Natural killer cell (primary cell): ENCODE data around the gene KIF26A. TPM values are rescaled to one million over a fixed set of nuclear protein-coding genes. Genes with fewer than 3 reads are reported as not detected.

Experiments used
- ATAC-seq, 3 donors: fragments of 150-1000 bp in 2 of 3; fragments of 200-7000 bp in 1 of 3; cut with Tn5 transposase; 1 replicate in 1 of 3; 2 replicates in 2 of 3; pipeline ENCODE4 v1.10.0; 2021; ENCODE audit warnings: mild to moderate bottlenecking in 2 of 3, moderate library complexity in 2 of 3
- DNase-seq, 2 donors: peaks; one replicate each; pipeline versions ENCODE4 v3.0.0 to v3.0.0-alpha.2; 2013 to 2021; ENCODE audit warnings: mixed read lengths in 1 of 2
- H3K27ac ChIP-seq: one replicate; pipeline ENCODE4 v1.5.1; 2013; ENCODE audit warnings: mild to moderate bottlenecking, low read length
- H3K27me3 ChIP-seq: one replicate; pipeline ENCODE4 v1.6.1; 2013; ENCODE audit warnings: low read length; ENCODE audit not compliant: control insufficient read depth, insufficient read depth
- H3K36me3 ChIP-seq: one replicate; pipeline ENCODE4 v1.6.1; 2013; ENCODE audit warnings: low read length; ENCODE audit not compliant: control insufficient read depth, insufficient read depth
- H3K4me1 ChIP-seq: one replicate; pipeline ENCODE4 v1.6.1; 2013; ENCODE audit warnings: low read length; ENCODE audit not compliant: control insufficient read depth, insufficient read depth
- H3K4me3 ChIP-seq: one replicate; pipeline ENCODE4 v1.5.1; 2013; ENCODE audit warnings: low read length
- H3K9me3 ChIP-seq: one replicate; pipeline ENCODE4 v1.6.1; 2013; ENCODE audit warnings: low read length; ENCODE audit not compliant: control insufficient read depth, insufficient read depth
- H3K27ac Mint-ChIP-seq, 2 donors: one replicate each; pipeline ENCODE4 v1.8.0; 2022; ENCODE audit warnings: mild to moderate bottlenecking in 2 of 2, mixed read lengths in 2 of 2, moderate library complexity in 1 of 2
- H3K27me3 Mint-ChIP-seq, 2 donors: one replicate each; pipeline ENCODE4 v1.8.0; 2022; ENCODE audit warnings: low read depth in 2 of 2, mixed read lengths in 2 of 2
- H3K36me3 Mint-ChIP-seq: one replicate; pipeline ENCODE4 v1.8.0; 2022; ENCODE audit warnings: mixed read lengths
- H3K4me1 Mint-ChIP-seq, 2 donors: one replicate each; pipeline ENCODE4 v1.8.0; 2022; ENCODE audit warnings: mixed read lengths in 2 of 2
- H3K4me3 Mint-ChIP-seq: one replicate; pipeline ENCODE4 v1.8.0; 2022; ENCODE audit warnings: mild to moderate bottlenecking, moderate library complexity, mixed read lengths
- H3K9me3 Mint-ChIP-seq, 2 donors: one replicate each; pipeline ENCODE4 v1.8.0; 2022; ENCODE audit warnings: mixed read lengths in 2 of 2
- WGBS: methylation state at CpG from one replicate; pipeline ENCODE4 v1.1.7; 2013; ENCODE audit warnings: missing lambda C conversion rate; ENCODE audit not compliant: insufficient coverage; 5-methylcytosine and 5-hydroxymethylcytosine counted together
- intact Hi-C: fragments of 100-400 bp; cut with micrococcal nuclease; formaldehyde crosslinking; loops from one replicate; pipeline ENCODE4 v1.14.2; 2022
- total RNA-seq, 4 donors: library from RNA; stranded (reverse); fragments of 120-200 nt in 1 of 4; gene quantifications; one replicate each; pipeline versions ENCODE4 v1.2.3 to v1.2.4, GENCODE V29; 2013 to 2022
- TF ChIP-seq, protein P1 (sequence below): fragments of 200-600 bp; IDR thresholded peaks from one replicate; pipeline ENCODE4 v1.8.0; 2022; ENCODE audit warnings: antibody characterized with exemption

KIF26A gene
- total RNA-seq, 3 donors from 2014 or later (not counting 1 experiment from before 2014, with no cell fraction given): not detected

DNA sequence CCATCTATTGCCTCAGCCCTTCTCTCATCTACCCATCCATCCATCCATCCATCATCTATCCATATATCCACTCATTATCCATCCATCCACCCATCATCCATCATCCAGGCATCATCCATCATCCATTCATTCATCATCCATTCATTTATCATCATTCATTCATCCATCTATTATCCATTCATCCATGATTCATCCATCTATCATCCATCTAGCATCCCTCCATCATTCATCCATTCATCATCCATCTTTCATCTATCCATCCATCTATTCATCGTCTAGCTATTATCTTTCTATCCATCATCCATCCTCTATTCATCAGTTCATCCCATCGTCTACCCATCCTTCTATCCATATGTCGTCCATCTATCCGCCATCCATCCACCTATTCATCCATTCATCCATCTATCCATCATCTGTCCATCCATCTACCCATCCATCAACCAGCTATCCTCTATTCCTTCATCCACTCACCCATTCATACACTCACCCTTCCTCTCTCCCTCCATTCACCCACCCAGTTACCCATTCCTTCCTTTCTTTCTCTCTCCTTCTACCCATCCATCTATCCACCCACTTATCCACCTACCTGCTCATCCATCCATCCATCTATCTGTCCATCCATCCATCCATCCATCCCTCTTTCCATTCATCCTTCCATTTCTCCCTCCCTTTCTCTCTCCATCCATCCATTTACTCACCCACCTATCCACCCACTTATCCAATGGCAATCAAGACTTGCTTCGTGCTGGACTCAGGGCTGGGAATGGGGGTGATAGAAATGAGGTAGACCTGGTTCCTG lies 59.3 kb downstream of the KIF26A start:
- DNase-seq: no peak
- no peak for ATAC-seq
- intact Hi-C loops: no loop called here
- Mint-ChIP-seq H3K36me3 (no peaks in the 10 kb centered on the region), H3K4me1 (no peaks in the 10 kb centered on the region), H3K9me3 (no peaks in the 10 kb centered on the region), H3K4me3 (no peak overlapping the region), H3K27ac (no peak overlapping the region), H3K27me3 (no peaks in the 10 kb centered on the region)
- Histone ChIP-seq H3K4me1 (peaks cover 6% of the 10 kb centered on the region), H3K4me3 (no peak overlapping the region), H3K9me3 (no peaks in the 10 kb centered on the region), H3K27ac (no peak overlapping the region), H3K27me3 (no peaks in the 10 kb centered on the region), H3K36me3 (no peaks in the 10 kb centered on the region)
- TF ChIP-seq, protein P1, sequence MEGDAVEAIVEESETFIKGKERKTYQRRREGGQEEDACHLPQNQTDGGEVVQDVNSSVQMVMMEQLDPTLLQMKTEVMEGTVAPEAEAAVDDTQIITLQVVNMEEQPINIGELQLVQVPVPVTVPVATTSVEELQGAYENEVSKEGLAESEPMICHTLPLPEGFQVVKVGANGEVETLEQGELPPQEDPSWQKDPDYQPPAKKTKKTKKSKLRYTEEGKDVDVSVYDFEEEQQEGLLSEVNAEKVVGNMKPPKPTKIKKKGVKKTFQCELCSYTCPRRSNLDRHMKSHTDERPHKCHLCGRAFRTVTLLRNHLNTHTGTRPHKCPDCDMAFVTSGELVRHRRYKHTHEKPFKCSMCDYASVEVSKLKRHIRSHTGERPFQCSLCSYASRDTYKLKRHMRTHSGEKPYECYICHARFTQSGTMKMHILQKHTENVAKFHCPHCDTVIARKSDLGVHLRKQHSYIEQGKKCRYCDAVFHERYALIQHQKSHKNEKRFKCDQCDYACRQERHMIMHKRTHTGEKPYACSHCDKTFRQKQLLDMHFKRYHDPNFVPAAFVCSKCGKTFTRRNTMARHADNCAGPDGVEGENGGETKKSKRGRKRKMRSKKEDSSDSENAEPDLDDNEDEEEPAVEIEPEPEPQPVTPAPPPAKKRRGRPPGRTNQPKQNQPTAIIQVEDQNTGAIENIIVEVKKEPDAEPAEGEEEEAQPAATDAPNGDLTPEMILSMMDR: no peak
- 93% methylated on average over 5 of the region's 5 CpGs for WGBS

DNA sequence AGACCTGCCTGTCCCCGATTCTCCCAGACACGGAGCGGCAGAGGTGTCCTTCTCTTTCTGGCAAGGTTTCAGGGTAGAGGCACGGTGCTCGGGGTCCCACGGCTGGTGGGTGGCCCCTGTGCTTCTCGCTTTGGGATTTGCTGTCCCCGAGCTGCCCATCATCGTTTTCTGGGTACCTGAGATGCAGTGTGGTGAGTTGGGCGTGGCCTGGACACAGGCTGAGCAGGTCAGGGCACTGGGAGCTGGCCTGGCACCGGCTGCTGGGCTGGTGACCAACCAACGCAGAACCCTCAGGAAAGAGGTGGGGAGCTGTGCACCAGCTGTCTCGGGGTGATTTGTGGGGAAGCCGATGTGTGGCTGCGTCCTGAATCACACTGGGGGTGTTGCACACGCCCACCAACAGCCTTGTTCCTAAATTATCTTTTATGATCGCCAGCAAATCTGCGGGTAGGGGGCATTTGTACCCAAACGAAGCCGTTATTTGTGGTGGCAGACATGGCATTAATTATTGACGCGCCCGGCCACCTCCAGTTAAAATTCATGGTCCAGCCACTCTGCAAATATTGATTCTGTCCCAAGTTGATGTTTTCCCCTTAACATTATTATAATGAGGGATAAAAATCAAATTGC lies 61.0 kb downstream of the KIF26A start:
- H3K27me3 Mint-ChIP-seq: no peaks in the 10 kb centered on the region
- no peaks in the 10 kb centered on the region for H3K9me3 Mint-ChIP-seq
- no peak for DNase-seq
- no peaks in the 10 kb centered on the region for H3K4me1 Mint-ChIP-seq
- intact Hi-C loops: no loop called here
- H3K4me3 Mint-ChIP-seq: no peak overlapping the region
- TF ChIP-seq, protein P1: no peak
- H3K36me3 Mint-ChIP-seq: no peaks in the 10 kb centered on the region
- Histone ChIP-seq H3K4me3 (no peak overlapping the region), H3K27me3 (no peaks in the 10 kb centered on the region), H3K27ac (no peak overlapping the region), H3K9me3 (no peaks in the 10 kb centered on the region), H3K4me1 (peaks cover 6% of the 10 kb centered on the region), H3K36me3 (no peaks in the 10 kb centered on the region)
- WGBS: 63% methylated on average over 21 of the region's 23 CpGs
- no peak for ATAC-seq
- H3K27ac Mint-ChIP-seq: no peak overlapping the region

DNA sequence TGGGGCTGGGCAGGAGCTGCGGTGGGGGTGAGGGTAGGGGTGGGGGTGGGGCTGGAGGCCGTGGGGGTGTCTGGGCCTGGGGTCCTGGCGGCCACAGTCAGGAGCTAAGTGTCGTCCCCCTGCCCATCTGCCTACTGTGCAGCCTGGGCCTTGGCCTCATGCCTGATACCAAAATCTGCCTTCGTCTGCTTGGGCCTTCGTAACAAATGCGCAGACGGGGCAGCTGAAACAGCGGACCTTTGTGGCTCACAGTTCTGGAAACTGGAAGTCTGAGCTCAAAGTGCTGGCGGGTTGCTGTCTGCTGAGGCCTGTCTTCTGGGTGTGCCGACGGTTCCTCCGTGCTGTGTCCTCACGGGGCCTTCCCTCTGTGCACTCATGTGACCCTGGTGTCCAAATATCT lies 61.7 kb downstream of the KIF26A start:
- no peak for ATAC-seq
- 86% methylated on average over 14 of the region's 14 CpGs for whole genome bisulfite sequencing
- H3K4me3 Mint-ChIP-seq: no peak overlapping the region
- no peaks in the 10 kb centered on the region for H3K27me3 Mint-ChIP-seq
- Histone ChIP-seq H3K9me3 (no peaks in the 10 kb centered on the region), H3K36me3 (no peaks in the 10 kb centered on the region), H3K4me3 (no peak overlapping the region), H3K4me1 (peaks cover 6% of the 10 kb centered on the region), H3K27ac (no peak overlapping the region), H3K27me3 (no peaks in the 10 kb centered on the region)
- TF ChIP-seq, protein P1: no peak
- no peaks in the 10 kb centered on the region for H3K9me3 Mint-ChIP-seq
- no peaks in the 10 kb centered on the region for H3K36me3 Mint-ChIP-seq
- no peak overlapping the region for H3K27ac Mint-ChIP-seq
- intact Hi-C loops: no loop called here
- H3K4me1 Mint-ChIP-seq: no peaks in the 10 kb centered on the region
- DNase-seq: no peak
